GM23338 (cell line): Measurements from ENCODE around the gene KRTAP5-10. TPM values are rescaled to one million over a fixed set of nuclear protein-coding genes. Genes with fewer than 3 reads are reported as not detected.
"Not testable (repeated sequence)": the region's sequence is repeated elsewhere in the genome, so short reads cannot be mapped to it uniquely, and the experiment has no call there.

Source experiments
- ATAC-seq: fragments of 200-7000 bp; cut with Tn5 transposase; 3 replicates; pipeline ENCODE4 v1.9.1; 2020
- DNase-seq: peaks from one replicate; pipeline ENCODE4 v3.0.0-alpha.2; 2015; ENCODE audit warnings: low spot score
- H2AFZ ChIP-seq: fragments of 200-600 bp; sonication (generic); 2 replicates; pipeline ENCODE4 v1.8.0; 2016; ENCODE audit warnings: antibody characterized with exemption, mild to moderate bottlenecking, moderate library complexity
- H3F3A ChIP-seq: fragments of 200-600 bp; sonication (generic); replicated peaks from 2 replicates; pipeline ENCODE4 v1.8.0; 2017; ENCODE audit warnings: antibody characterized with exemption, mixed run types, low read depth
- H3K27ac ChIP-seq: fragments of 200-600 bp; sonication (generic); 2 replicates; pipeline ENCODE4 v1.6.1; 2016; ENCODE audit warnings: low read depth
- H3K27me3 ChIP-seq: fragments of 200-600 bp; sonication (generic); 2 replicates; pipeline ENCODE4 v1.8.0; 2016; ENCODE audit warnings: mild to moderate bottlenecking, mixed run types, moderate library complexity; ENCODE audit not compliant: insufficient read depth
- H3K36me3 ChIP-seq: fragments of 200-600 bp; sonication (generic); 2 replicates; pipeline ENCODE4 v1.8.0; 2016; ENCODE audit warnings: mild to moderate bottlenecking; ENCODE audit not compliant: insufficient read depth
- H3K4me1 ChIP-seq: fragments of 200-600 bp; sonication (generic); 2 replicates; pipeline ENCODE4 v1.8.0; 2016; ENCODE audit warnings: mild to moderate bottlenecking, moderate library complexity; ENCODE audit not compliant: insufficient read depth
- H3K4me2 ChIP-seq: fragments of 200-600 bp; sonication (generic); 2 replicates; pipeline ENCODE4 v1.7.1; 2017; ENCODE audit warnings: mixed run types
- H3K4me3 ChIP-seq: fragments of 200-600 bp; sonication (generic); 2 replicates; pipeline ENCODE4 v1.6.1; 2016; ENCODE audit warnings: mixed run types
- H3K79me2 ChIP-seq: fragments of 200-600 bp; sonication (generic); replicated peaks from 2 replicates; pipeline ENCODE4 v1.8.0; 2017; ENCODE audit warnings: mild to moderate bottlenecking; ENCODE audit not compliant: insufficient read depth
- H3K9me2 ChIP-seq: fragments of 200-600 bp; sonication (generic); 2 replicates; pipeline ENCODE4 v1.8.0; 2017; ENCODE audit not compliant: insufficient read depth
- H4K20me1 ChIP-seq: fragments of 200-600 bp; sonication (generic); replicated peaks from 2 replicates; pipeline ENCODE4 v1.8.0; 2017; ENCODE audit warnings: mild to moderate bottlenecking; ENCODE audit not compliant: insufficient read depth
- H3K27ac Mint-ChIP-seq: 2 replicates; pipeline ENCODE4 v1.8.0; 2020; ENCODE audit warnings: inconsistent platforms, mild to moderate bottlenecking, moderate library complexity, mixed read lengths
- H3K27me3 Mint-ChIP-seq: 3 replicates; pipeline ENCODE4 v1.8.0; 2022; ENCODE audit warnings: low read depth, mild to moderate bottlenecking, moderate library complexity, mixed read lengths, inconsistent platforms; ENCODE audit not compliant: insufficient read depth, poor library complexity
- H3K36me3 Mint-ChIP-seq: 3 replicates; pipeline ENCODE4 v1.8.0; 2021; ENCODE audit warnings: low read depth, mild to moderate bottlenecking, inconsistent platforms, moderate library complexity, mixed read lengths
- H3K4me1 Mint-ChIP-seq: 3 replicates; pipeline ENCODE4 v1.8.0; 2020; ENCODE audit warnings: mild to moderate bottlenecking, inconsistent platforms, mixed read lengths
- H3K4me3 Mint-ChIP-seq: 3 replicates; pipeline ENCODE4 v1.8.0; 2021; ENCODE audit warnings: moderate library complexity, mild to moderate bottlenecking, inconsistent platforms, mixed read lengths
- H3K9me3 Mint-ChIP-seq: 3 replicates; pipeline ENCODE4 v1.8.0; 2020; ENCODE audit warnings: moderate library complexity, mild to moderate bottlenecking, inconsistent platforms, mixed read lengths
- CTCF ChIP-seq, 2 experiments: fragments of 200-600 bp in 1 of 2; sonication (generic) in 1 of 2; conservative IDR thresholded peaks; 2 replicates each; pipeline versions ENCODE4 v1.5.1 to v1.6.1; 2016 to 2017; ENCODE audit warnings: antibody characterized with exemption in 2 of 2, low read depth in 2 of 2, mild to moderate bottlenecking in 2 of 2, moderate library complexity in 1 of 2
- polyA plus RNA-seq: library from polyadenylated mRNA; unstranded; fragments of >200 nt; fragmentation: Nextera tagmentation; extraction: Ambion mirVana; gene quantifications from 2 replicates; pipeline ENCODE4 v1.2.1, GENCODE V29; 2016
- total RNA-seq: library from RNA; depleted of rRNA; stranded (reverse); fragments of >200 nt; shearing (Covaris generic); gene quantifications from 2 replicates; pipeline ENCODE4 v1.2.3, GENCODE V29; 2014

KRTAP5-10 gene
- total and polyA plus RNA-seq, 2 experiments from 2014 or later, result not detected

- not testable (repeated sequence) for H4K20me1 ChIP-seq, H3K4me3 Mint-ChIP-seq, H3K36me3 ChIP-seq, ATAC-seq, H3K9me2 ChIP-seq, H3K27ac ChIP-seq, H3K4me2 ChIP-seq, DNase-seq, H3F3A ChIP-seq, H3K36me3 Mint-ChIP-seq, H3K27ac Mint-ChIP-seq, H3K9me3 Mint-ChIP-seq, H3K4me3 ChIP-seq, H3K27me3 ChIP-seq, H3K79me2 ChIP-seq, H2AFZ ChIP-seq
- Mint-ChIP-seq H3K4me1 (peaks cover 32% of the 10 kb centered on the region), H3K27me3 (peaks cover 11% of the 10 kb centered on the region)
- peaks cover 11% of the 10 kb centered on the region for H3K4me1 ChIP-seq
These were observed 17.6 kb downstream of the KRTAP5-10 start for GRCh38 chr11:71582969-71583368.

- not testable (repeated sequence) for H3K79me2 ChIP-seq, H4K20me1 ChIP-seq, H3K27ac Mint-ChIP-seq, DNase-seq, H3K9me2 ChIP-seq, H3K27me3 Mint-ChIP-seq, H3K27me3 ChIP-seq, H3K4me3 Mint-ChIP-seq, H3K4me2 ChIP-seq, H3K4me3 ChIP-seq, ATAC-seq, H3K4me1 ChIP-seq, H3K36me3 ChIP-seq, H3F3A ChIP-seq, H2AFZ ChIP-seq, H3K9me3 Mint-ChIP-seq, H3K27ac ChIP-seq, H3K36me3 Mint-ChIP-seq
- peaks cover 21% of the 10 kb centered on the region for H3K4me1 Mint-ChIP-seq
These were observed 20.3 kb downstream of the KRTAP5-10 start for GRCh38 chr11:71585673-71586072.

GRCh38 chr11:71588314-71588713 lies 23.0 kb downstream of the KRTAP5-10 start:
- ATAC-seq, H3K9me3 Mint-ChIP-seq, H3K4me2 ChIP-seq, H4K20me1 ChIP-seq, H3K4me3 Mint-ChIP-seq, H2AFZ ChIP-seq, H3K27ac Mint-ChIP-seq, H3K9me2 ChIP-seq, H3K27me3 Mint-ChIP-seq, H3K4me1 Mint-ChIP-seq, H3K4me3 ChIP-seq, H3F3A ChIP-seq, H3K4me1 ChIP-seq, H3K36me3 ChIP-seq, H3K79me2 ChIP-seq, H3K27me3 ChIP-seq, H3K27ac ChIP-seq, H3K36me3 Mint-ChIP-seq: not testable (repeated sequence)
- DNase-seq, result peak; percentile 51

GRCh38 chr11:71588822-71589545 lies 23.6 kb downstream of the KRTAP5-10 start:
- DNase-seq, result peak; percentile 71
- H3K27me3 ChIP-seq, H3K27me3 Mint-ChIP-seq: not testable (repeated sequence)

GRCh38 chr11:71589546-71589920 lies 24.2 kb downstream of the KRTAP5-10 start:
- not testable (repeated sequence) for H3K27ac ChIP-seq, ATAC-seq, DNase-seq, H4K20me1 ChIP-seq, H3F3A ChIP-seq, H3K4me2 ChIP-seq, H3K36me3 Mint-ChIP-seq, H3K79me2 ChIP-seq, H3K36me3 ChIP-seq, H3K4me1 ChIP-seq, H3K27me3 ChIP-seq, H3K9me3 Mint-ChIP-seq, H3K9me2 ChIP-seq, H3K4me1 Mint-ChIP-seq, H2AFZ ChIP-seq, H3K4me3 ChIP-seq, H3K4me3 Mint-ChIP-seq, H3K27ac Mint-ChIP-seq, H3K27me3 Mint-ChIP-seq

More at GRCh38 chr11:71588822-71589545, 23.6 kb downstream of the KRTAP5-10 start:
- not testable (repeated sequence) for H2AFZ ChIP-seq, H3K27ac ChIP-seq, H4K20me1 ChIP-seq, H3K36me3 Mint-ChIP-seq, H3F3A ChIP-seq, H3K9me2 ChIP-seq, H3K9me3 Mint-ChIP-seq, H3K79me2 ChIP-seq, H3K4me1 ChIP-seq, ATAC-seq, H3K4me3 ChIP-seq, H3K4me3 Mint-ChIP-seq, H3K36me3 ChIP-seq, H3K27ac Mint-ChIP-seq, H3K4me1 Mint-ChIP-seq, H3K4me2 ChIP-seq
- peak; percentile 62 to 72 for TF ChIP-seq CTCF (conservative IDR thresholded peaks at IDR 0.05; ENCODE audit: low read depth in 2 of 2)

- H3K36me3 ChIP-seq, H4K20me1 ChIP-seq, H3K9me2 ChIP-seq, ATAC-seq, H3K4me1 Mint-ChIP-seq, H3K36me3 Mint-ChIP-seq, H3F3A ChIP-seq, H3K9me3 Mint-ChIP-seq, H3K4me3 Mint-ChIP-seq, H3K4me3 ChIP-seq, H3K4me2 ChIP-seq, H3K27ac ChIP-seq, H3K27ac Mint-ChIP-seq, H3K4me1 ChIP-seq, H2AFZ ChIP-seq, H3K79me2 ChIP-seq, DNase-seq: not testable (repeated sequence)
- peaks cover 21% of the 10 kb centered on the region for H3K27me3 ChIP-seq
- peaks cover 34% of the 10 kb centered on the region for H3K27me3 Mint-ChIP-seq
These were observed 37.9 kb downstream of the KRTAP5-10 start for GRCh38 chr11:71603221-71603620.
